GM12878 (cell line): ENCODE results near the gene VPS52. TPM values are rescaled to one million over a fixed set of nuclear protein-coding genes. Genes with fewer than 3 reads are reported as not detected.
"Not testable (repeated sequence)": the region's sequence is repeated elsewhere in the genome, so short reads cannot be mapped to it uniquely, and the experiment has no call there.

Experiments
- ATAC-seq: fragments of 200-7000 bp; cut with Tn5 transposase; 3 replicates; pipeline ENCODE4 v1.9.1; 2020; ENCODE audit warnings: mild to moderate bottlenecking, moderate library complexity
- BruUV-seq: library from RNA; stranded (reverse); fragments of 400-500 nt; replicated peaks from 2 replicates; lab custom pipeline; 2021; lab: Mats Ljungman, UMichigan
- CTCF ChIA-PET: fragments of 300-600 bp; sonication (Branson Sonifier 250); formaldehyde crosslinking; extraction: SDS; loops from one replicate; lab custom pipeline; 2021; ENCODE audit warnings: inconsistent platforms; lab: Yijun Ruan, JAX
- POLR2A ChIA-PET: fragments of 350-600 bp; formaldehyde crosslinking; extraction: SDS; loops from one replicate; lab custom pipeline; 2021; ENCODE audit warnings: inconsistent platforms; lab: Charles Lee
- RAD21 ChIA-PET: fragments of 300-600 bp; sonication (Branson Sonifier 250); formaldehyde crosslinking; loops from one replicate; lab custom pipeline; 2023; ENCODE audit warnings: antibody characterized with exemption; ENCODE audit not compliant: unreplicated experiment; lab: Charles Lee
- SMC1A ChIA-PET: fragments of 300-600 bp; sonication (Branson Sonifier 250); formaldehyde crosslinking; loops from one replicate; lab custom pipeline; 2023; ENCODE audit not compliant: unreplicated experiment, uncharacterized antibody; lab: Charles Lee
- DNase-seq: peaks from one replicate; pipeline ENCODE4 v3.0.0-alpha.2; 2011; ENCODE audit warnings: low read depth, low spot score
- FAIRE-seq: peaks from 3 replicates; lab custom pipeline; 2011; peaks lifted over from hg19 to GRCh38; lab: Jason Lieb, UNC
- H2AFZ ChIP-seq: 2 replicates; pipeline ENCODE4 v1.6.0; 2011; ENCODE audit warnings: low read depth, low read length, control low read depth; ENCODE audit not compliant: control insufficient read depth
- H3K27ac ChIP-seq: 2 replicates; pipeline ENCODE4 v1.5.1; 2011; ENCODE audit warnings: control low read depth; ENCODE audit not compliant: control insufficient read depth, insufficient read depth
- H3K27me3 ChIP-seq, 2 experiments: replicated peaks in 1 of 2; 2 replicates each; pipeline versions ENCODE4 v1.6.0 to v1.6.1; 2011; ENCODE audit warnings: low read length in 1 of 2; ENCODE audit not compliant: control insufficient read depth in 2 of 2, insufficient read depth in 2 of 2
- H3K36me3 ChIP-seq, 2 experiments: 2 replicates each; pipeline ENCODE4 v1.5.1; 2011; ENCODE audit warnings: low read length in 1 of 2; ENCODE audit not compliant: control insufficient read depth in 2 of 2, insufficient read depth in 2 of 2
- H3K4me1 ChIP-seq: 2 replicates; pipeline ENCODE4 v1.6.1; 2011; ENCODE audit warnings: mild to moderate bottlenecking, low read length, moderate library complexity, mixed read lengths; ENCODE audit not compliant: control insufficient read depth, insufficient read depth
- H3K4me2 ChIP-seq: 2 replicates; pipeline ENCODE4 v1.6.0; 2011; ENCODE audit warnings: control low read depth; ENCODE audit not compliant: control insufficient read depth, insufficient read depth
- H3K4me3 ChIP-seq: fragments of 200-600 bp; sonication (generic); 2 replicates; pipeline ENCODE4 v1.5.1; 2016
- H3K79me2 ChIP-seq: 2 replicates; pipeline ENCODE4 v1.6.0; 2011; ENCODE audit warnings: low read length; ENCODE audit not compliant: control insufficient read depth, insufficient read depth
- H3K9ac ChIP-seq: 2 replicates; pipeline ENCODE4 v1.8.0; 2011; ENCODE audit warnings: low read length, control low read depth, mixed read lengths; ENCODE audit not compliant: control insufficient read depth, insufficient read depth
- H3K9me3 ChIP-seq: replicated peaks from 3 replicates; pipeline ENCODE4 v1.5.1; 2011; ENCODE audit warnings: mild to moderate bottlenecking, low read length; ENCODE audit not compliant: control insufficient read depth, insufficient read depth
- H4K20me1 ChIP-seq: 2 replicates; pipeline ENCODE4 v1.6.0; 2011; ENCODE audit not compliant: control insufficient read depth, insufficient read depth
- ASH2L ChIP-seq: fragments of 300-600, 200-600 bp; sonication (generic); IDR thresholded peaks from 2 replicates; pipeline ENCODE4 v1.6.1; 2017; ENCODE audit warnings: low read depth, mild to moderate bottlenecking, borderline replicate concordance
- JUND ChIP-seq: IDR thresholded peaks from 2 replicates; pipeline ENCODE4 v1.6.1; 2012; ENCODE audit warnings: low read depth, mild to moderate bottlenecking, low read length, improper control_type of control experiment, moderate library complexity
- KAT2A ChIP-seq: conservative IDR thresholded peaks from 2 replicates; pipeline ENCODE4 v1.6.1; 2011; ENCODE audit warnings: low read depth, low read length; ENCODE audit not compliant: control insufficient read depth
- PRDM15 ChIP-seq: fragments of 450-650 bp; formaldehyde crosslinking; IDR thresholded peaks from 2 replicates; pipeline ENCODE4 v1.4.0; 2020; ENCODE audit warnings: mild to moderate bottlenecking, moderate library complexity
- TCF12 ChIP-seq: IDR thresholded peaks from 2 replicates; pipeline ENCODE4 v1.6.1; 2011; ENCODE audit warnings: low read depth, mild to moderate bottlenecking, low read length
- WGBS: methylation state at CpG from one replicate; pipeline ENCODE4 v1.1.6; 2016; ENCODE audit warnings: low lambda C conversion rate; ENCODE audit not compliant: insufficient replicate concordance, insufficient coverage; ENCODE audit errors: missing lambda C conversion rate; 5-methylcytosine and 5-hydroxymethylcytosine counted together
- in situ Hi-C: fragments of 300-500 bp; cut with MboI; formaldehyde crosslinking; loops from 9 replicates; pipeline ENCODE4 v1.14.3; 2018; ENCODE audit warnings: mixed read lengths
- intact Hi-C: fragments of 100-400 bp; cut with micrococcal nuclease; formaldehyde crosslinking; loops from one replicate; pipeline ENCODE4 v1.14.2; 2022; ENCODE audit not compliant: unreplicated experiment
- polyA plus RNA-seq, 11 experiments: library from polyadenylated mRNA; depleted of rRNA in 4 of 11; unstranded in 6 of 11; stranded (reverse) in 5 of 11; fragments of >200 nt; fragmentation: Nextera tagmentation in 4 of 11; fragmentation: Illumina TruSeq in 1 of 11; extraction: Ambion mirVana in 4 of 11; extraction: Trizol in 1 of 11; gene quantifications; 1 replicate in 1 of 11; 2 replicates in 10 of 11; pipeline versions ENCODE4 v1.2.1 to v1.2.3, GENCODE V29; 2011 to 2016; ENCODE audit warnings: inconsistent platforms in 2 of 11, missing spikeins in 2 of 11, low read depth in 1 of 11
- total RNA-seq, 4 experiments: library from RNA; depleted of rRNA in 3 of 4; stranded (reverse); fragments of >200 nt in 3 of 4; fragmentation: Illumina TruSeq in 1 of 4; extraction: Trizol in 1 of 4; gene quantifications; 2 replicates each; pipeline versions ENCODE4 v1.2.1 to v1.2.3, GENCODE V29; 2013 to 2021

VPS52 gene
- total and polyA plus RNA-seq, 10 of the 15 experiments (the other 5 are each of a cell fraction or from before 2014, with no cell fraction given) = 11.3 to 52.7 (median 36.7) TPM

GRCh38 chr6:33286946-33287914, 15.6 kb upstream of the VPS52 start (continued):
- TF ChIP-seq PRDM15 (CRISPR knock-in tag) = no peak
- no peak for TF ChIP-seq TCF12
- no peak for TF ChIP-seq JUND
- no peak for TF ChIP-seq KAT2A
- TF ChIP-seq ASH2L = no peak

GRCh38 chr6:33285214-33285613, 13.5 kb upstream of the VPS52 start:
- H3K4me1 ChIP-seq, POLR2A ChIA-PET, H3K9ac ChIP-seq, FAIRE-seq, H3K4me2 ChIP-seq, H4K20me1 ChIP-seq, H3K4me3 ChIP-seq, SMC1A ChIA-PET, intact Hi-C loops, H3K27me3 ChIP-seq, RAD21 ChIA-PET, H2AFZ ChIP-seq, DNase-seq, BruUV-seq, in situ Hi-C loops, CTCF ChIA-PET, ATAC-seq, H3K9me3 ChIP-seq, H3K27ac ChIP-seq: not testable (repeated sequence)
- Histone ChIP-seq H3K79me2 (peaks cover 23% of the 10 kb centered on the region), H3K36me3 (peaks cover 7 to 28% of the 10 kb centered on the region in 2 experiments; a peak in 3 of 4 replicates)
- 100% methylated on average over 4 of the region's 4 CpGs for WGBS
